ENCODE results near the gene SLC16A3.

DNA sequence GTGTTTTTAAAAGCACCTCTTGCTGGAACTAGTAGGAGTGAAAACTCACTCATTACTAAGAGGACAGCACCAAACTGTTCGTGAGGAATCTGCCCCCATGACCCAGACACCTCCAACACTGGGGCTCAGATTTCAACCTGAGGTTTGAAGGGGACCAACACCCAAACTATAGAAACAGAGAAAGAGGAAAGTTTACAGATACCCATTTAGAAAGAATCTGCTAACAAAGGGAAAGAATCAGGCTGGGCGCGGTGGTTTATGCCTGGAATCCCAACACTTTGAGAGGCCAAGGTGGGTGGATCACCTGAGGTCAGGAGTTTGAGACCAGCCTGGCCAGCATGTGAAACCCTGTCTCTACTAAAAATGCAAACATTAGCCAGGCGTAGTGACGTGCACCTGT is 48.1 kb downstream of the SLC16A3 start:
- TF ChIP-seq, protein P1, sequence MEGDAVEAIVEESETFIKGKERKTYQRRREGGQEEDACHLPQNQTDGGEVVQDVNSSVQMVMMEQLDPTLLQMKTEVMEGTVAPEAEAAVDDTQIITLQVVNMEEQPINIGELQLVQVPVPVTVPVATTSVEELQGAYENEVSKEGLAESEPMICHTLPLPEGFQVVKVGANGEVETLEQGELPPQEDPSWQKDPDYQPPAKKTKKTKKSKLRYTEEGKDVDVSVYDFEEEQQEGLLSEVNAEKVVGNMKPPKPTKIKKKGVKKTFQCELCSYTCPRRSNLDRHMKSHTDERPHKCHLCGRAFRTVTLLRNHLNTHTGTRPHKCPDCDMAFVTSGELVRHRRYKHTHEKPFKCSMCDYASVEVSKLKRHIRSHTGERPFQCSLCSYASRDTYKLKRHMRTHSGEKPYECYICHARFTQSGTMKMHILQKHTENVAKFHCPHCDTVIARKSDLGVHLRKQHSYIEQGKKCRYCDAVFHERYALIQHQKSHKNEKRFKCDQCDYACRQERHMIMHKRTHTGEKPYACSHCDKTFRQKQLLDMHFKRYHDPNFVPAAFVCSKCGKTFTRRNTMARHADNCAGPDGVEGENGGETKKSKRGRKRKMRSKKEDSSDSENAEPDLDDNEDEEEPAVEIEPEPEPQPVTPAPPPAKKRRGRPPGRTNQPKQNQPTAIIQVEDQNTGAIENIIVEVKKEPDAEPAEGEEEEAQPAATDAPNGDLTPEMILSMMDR (IDR thresholded peaks at IDR 0.05): no peak
- no peak for TF ChIP-seq POLR2A (IDR thresholded peaks at IDR 0.05)

All from adrenal gland (tissue), 5 donors.